Measurements from ENCODE around the gene GOLGA7B.
A peak's percentile ranks its signal among the peaks of the same experiment; 100 is the strongest.

Gene GOLGA7B

GRCh38 chr10:97849687-97850402, at the start of gene GOLGA7B:
TSS of gene GOLGA7B (plus strand) at chr10:97849843. CDS start at chr10:97850304, 461 bp downstream.
- TF ChIP-seq, protein P1, sequence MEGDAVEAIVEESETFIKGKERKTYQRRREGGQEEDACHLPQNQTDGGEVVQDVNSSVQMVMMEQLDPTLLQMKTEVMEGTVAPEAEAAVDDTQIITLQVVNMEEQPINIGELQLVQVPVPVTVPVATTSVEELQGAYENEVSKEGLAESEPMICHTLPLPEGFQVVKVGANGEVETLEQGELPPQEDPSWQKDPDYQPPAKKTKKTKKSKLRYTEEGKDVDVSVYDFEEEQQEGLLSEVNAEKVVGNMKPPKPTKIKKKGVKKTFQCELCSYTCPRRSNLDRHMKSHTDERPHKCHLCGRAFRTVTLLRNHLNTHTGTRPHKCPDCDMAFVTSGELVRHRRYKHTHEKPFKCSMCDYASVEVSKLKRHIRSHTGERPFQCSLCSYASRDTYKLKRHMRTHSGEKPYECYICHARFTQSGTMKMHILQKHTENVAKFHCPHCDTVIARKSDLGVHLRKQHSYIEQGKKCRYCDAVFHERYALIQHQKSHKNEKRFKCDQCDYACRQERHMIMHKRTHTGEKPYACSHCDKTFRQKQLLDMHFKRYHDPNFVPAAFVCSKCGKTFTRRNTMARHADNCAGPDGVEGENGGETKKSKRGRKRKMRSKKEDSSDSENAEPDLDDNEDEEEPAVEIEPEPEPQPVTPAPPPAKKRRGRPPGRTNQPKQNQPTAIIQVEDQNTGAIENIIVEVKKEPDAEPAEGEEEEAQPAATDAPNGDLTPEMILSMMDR (IDR thresholded peaks at IDR 0.05; ENCODE audit: insufficient read depth, missing control alignments) = no peak
- DNase-seq (ENCODE audit: insufficient read length, low spot score) = peak; percentile 67
- FAIRE-seq = no peak

DNA sequence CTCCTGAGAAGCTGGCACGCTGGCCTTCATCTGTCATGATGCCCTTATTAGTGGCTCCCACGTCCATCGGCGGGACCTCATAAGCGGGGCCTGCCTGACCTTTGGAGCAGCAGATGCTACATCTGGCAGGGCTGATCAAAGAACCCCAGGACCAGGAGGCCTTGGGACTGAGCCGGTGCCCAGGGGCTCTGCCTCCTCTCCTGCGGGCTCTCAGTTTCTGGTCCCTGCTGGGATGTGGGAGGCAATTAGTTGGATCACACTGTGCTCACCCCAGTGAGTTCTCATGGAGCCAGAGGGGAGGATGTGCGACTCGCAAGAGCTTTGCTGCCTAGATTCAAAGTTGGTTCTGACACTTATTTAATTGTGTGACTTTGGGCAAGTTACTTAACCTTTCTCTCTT, 49.2 kb upstream of the GOLGA7B start:
- DNase-seq (ENCODE audit: insufficient read length, low spot score) = no peak
- TF ChIP-seq, protein P1 (IDR thresholded peaks at IDR 0.05; ENCODE audit: insufficient read depth, missing control alignments) = no peak
- FAIRE-seq = no peak

- FAIRE-seq = no peak
- TF ChIP-seq, protein P1 (IDR thresholded peaks at IDR 0.05; ENCODE audit: insufficient read depth, missing control alignments) = no peak
- no peak for DNase-seq (ENCODE audit: insufficient read length, low spot score)
Measured at GRCh38 chr10:97801422-97801821, 48.2 kb upstream of the GOLGA7B start.

GRCh38 chr10:97805096-97805884, 44.4 kb upstream of the GOLGA7B start:
- FAIRE-seq = no peak
- TF ChIP-seq, protein P1 (IDR thresholded peaks at IDR 0.05; ENCODE audit: insufficient read depth, missing control alignments) = no peak

GRCh38 chr10:97805949-97806348, 43.7 kb upstream of the GOLGA7B start:
- FAIRE-seq (no peak), DNase-seq (ENCODE audit: insufficient read length, low spot score) (no peak)
- TF ChIP-seq, protein P1 (IDR thresholded peaks at IDR 0.05; ENCODE audit: insufficient read depth, missing control alignments) = no peak

More at GRCh38 chr10:97805096-97805884, 44.4 kb upstream of the GOLGA7B start:
- no peak for DNase-seq (ENCODE audit: insufficient read length, low spot score)

- FAIRE-seq = no peak
- no peak for DNase-seq (ENCODE audit: insufficient read length, low spot score)
- TF ChIP-seq, protein P1 (IDR thresholded peaks at IDR 0.05; ENCODE audit: insufficient read depth, missing control alignments) = no peak
Measured at GRCh38 chr10:97810446-97810845, 39.2 kb upstream of the GOLGA7B start.

DNA sequence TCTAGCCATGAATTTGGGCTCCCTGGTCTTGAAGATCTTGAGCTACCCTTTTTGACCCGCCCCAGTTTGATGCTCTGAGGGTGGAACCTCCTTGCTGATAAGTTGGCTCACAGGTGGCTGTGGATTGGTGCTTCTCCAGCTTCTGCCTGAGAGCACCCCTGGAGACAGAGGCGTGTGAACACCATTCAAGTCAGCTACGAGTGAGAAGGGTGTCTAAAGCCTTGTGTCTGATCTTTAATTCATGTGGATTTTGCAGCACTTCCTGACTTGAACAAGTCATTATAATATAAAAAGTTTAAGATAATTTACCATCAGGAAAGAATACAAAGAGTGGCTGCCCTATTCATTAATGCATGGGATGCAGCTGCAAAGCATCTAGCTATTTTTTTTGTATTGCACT, 37.7 kb upstream of the GOLGA7B start:
- no peak for FAIRE-seq
- TF ChIP-seq, protein P1 (IDR thresholded peaks at IDR 0.05; ENCODE audit: insufficient read depth, missing control alignments) = no peak

More for the DNA sequence above, 37.7 kb upstream of the GOLGA7B start:
- DNase-seq (ENCODE audit: insufficient read length, low spot score) = no peak

All from D721Med (cell line).